Activated T-helper 2 cell treated with anti-CD3 and anti-CD28 coated beads, Interferon-gamma antibody, Interleukin-2, Interleukin-4, amounts not matched to agents 10 μg/mL and 5 μg/mL and 100 μg/mL, durations not matched to agents 14 hours and 24 hours and 36 hours (primary cell): ENCODE data around the gene LSP1. TPM values are rescaled to one million over a fixed set of nuclear protein-coding genes. Genes with fewer than 3 reads are reported as not detected.
"Not testable (repeated sequence)": the region's sequence is repeated elsewhere in the genome, so short reads cannot be mapped to it uniquely, and the experiment has no call there.

ENCODE experiments used
- DNase-seq: peaks from one replicate; pipeline ENCODE4 v3.0.0; 2021; ENCODE audit warnings: low spot score
- H3K27ac Mint-ChIP-seq: one replicate; pipeline ENCODE4 v1.8.0; 2021; ENCODE audit warnings: mixed read lengths
- H3K27me3 Mint-ChIP-seq: one replicate; pipeline ENCODE4 v1.8.0; 2021; ENCODE audit warnings: low read depth, mixed read lengths
- H3K36me3 Mint-ChIP-seq: one replicate; pipeline ENCODE4 v1.8.0; 2021; ENCODE audit warnings: low read depth, mixed read lengths
- H3K4me1 Mint-ChIP-seq: one replicate; pipeline ENCODE4 v1.8.0; 2021; ENCODE audit warnings: low read depth, mixed read lengths
- H3K4me3 Mint-ChIP-seq: one replicate; pipeline ENCODE4 v1.8.0; 2021; ENCODE audit warnings: low read depth, mild to moderate bottlenecking, moderate library complexity, mixed read lengths
- H3K9me3 Mint-ChIP-seq: one replicate; pipeline ENCODE4 v1.8.0; 2021; ENCODE audit warnings: mixed read lengths
- intact Hi-C: fragments of 100-400 bp; cut with micrococcal nuclease; formaldehyde crosslinking; loops from one replicate; pipeline ENCODE4 v1.15.1; 2023
- total RNA-seq: library from RNA; stranded (reverse); gene quantifications from 2 replicates; pipeline ENCODE4 v1.2.3, GENCODE V29; 2022

The LSP1 gene
- total RNA-seq, 1 donor from 2014 or later, result 449 TPM

DNA sequence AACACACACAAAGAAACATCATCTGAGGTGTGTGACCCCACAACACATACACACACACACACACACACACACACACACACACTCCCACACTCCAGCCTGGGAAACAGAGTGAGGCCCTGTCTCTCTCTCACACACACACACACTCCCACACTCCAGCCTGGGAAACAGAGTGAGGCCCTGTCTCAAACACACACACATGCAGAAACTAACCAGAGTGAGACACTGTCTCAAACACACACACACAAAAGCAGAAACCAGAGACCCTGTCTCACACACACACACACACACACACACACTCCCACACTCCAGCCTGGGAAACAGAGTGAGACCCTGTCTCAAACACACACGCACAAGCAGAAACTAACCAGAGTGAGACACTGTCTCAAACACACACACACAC is 86.9 kb downstream of the LSP1 start:
- H3K36me3 Mint-ChIP-seq, H3K27me3 Mint-ChIP-seq, intact Hi-C loops, DNase-seq, H3K9me3 Mint-ChIP-seq, H3K4me1 Mint-ChIP-seq, H3K27ac Mint-ChIP-seq, H3K4me3 Mint-ChIP-seq: not testable (repeated sequence)

Other genes with a start within 250 kb of the LSP1 start
- not detected in 2 replicates for gene KRTAP5-3, start 244.6 kb upstream of the LSP1 start, total RNA-seq
- gene KRTAP5-4, start 230.9 kb upstream of the LSP1 start, total RNA-seq, result not detected in 2 replicates
- gene KRTAP5-5, start 223.3 kb upstream of the LSP1 start, total RNA-seq, result not detected in 2 replicates
- gene KRTAP5-6, start 155.9 kb upstream of the LSP1 start, total RNA-seq, result not detected in 2 replicates
- 0.14 and 0.34 TPM in 2 replicates for gene IFITM10, start 102.5 kb upstream of the LSP1 start, total RNA-seq
- gene CTSD, start 89.2 kb upstream of the LSP1 start, total RNA-seq, result 73.5 and 76.3 TPM in 2 replicates
- gene SYT8, start 18.1 kb upstream of the LSP1 start, total RNA-seq, result not detected in 2 replicates
- 0.27 TPM in 1 of 2 replicates, not detected in the other for gene TNNI2, start 14.1 kb upstream of the LSP1 start, total RNA-seq
- 0.05 TPM in 1 of 2 replicates, not detected in the other for gene PRR33, start 38.8 kb downstream of the LSP1 start, total RNA-seq
- gene TNNT3, start 66.6 kb downstream of the LSP1 start, total RNA-seq, result 2.0 and 2.9 TPM in 2 replicates
- 65.1 and 72.2 TPM in 2 replicates for gene MRPL23, start 94.2 kb downstream of the LSP1 start, total RNA-seq
- 0.34 TPM in 1 of 2 replicates, not detected in the other for gene H19, start 144.8 kb downstream of the LSP1 start, total RNA-seq